Mesenchymal stem cell (in vitro differentiated cells and primary cell): ENCODE measurements around the gene HMBS.

ENCODE experiments used
- DNase-seq: peaks from one replicate; pipeline ENCODE4 v3.0.0-alpha.2; 2013
- H2AFZ ChIP-seq: one replicate; pipeline ENCODE4 v1.6.1; 2013; ENCODE audit warnings: low read depth, mild to moderate bottlenecking, control low read depth, inconsistent platforms, low read length, moderate library complexity
- H2AK5ac ChIP-seq: 2 replicates; pipeline ENCODE4 v1.6.1; 2013; ENCODE audit warnings: low read length, moderate library complexity, mild to moderate bottlenecking, inconsistent platforms; ENCODE audit not compliant: severe bottlenecking
- H2BK120ac ChIP-seq: one replicate; pipeline ENCODE4 v1.6.1; 2013; ENCODE audit warnings: low read depth, mild to moderate bottlenecking, inconsistent platforms, low read length, moderate library complexity
- H2BK12ac ChIP-seq, 2 experiments: one replicate each; pipeline ENCODE4 v1.6.1; 2013; ENCODE audit warnings: inconsistent platforms in 2 of 2, low read length in 2 of 2, mild to moderate bottlenecking in 2 of 2, moderate library complexity in 2 of 2, control low read depth in 1 of 2
- H2BK15ac ChIP-seq: one replicate; pipeline ENCODE4 v1.6.1; 2013; ENCODE audit warnings: mild to moderate bottlenecking, low read depth, inconsistent platforms; ENCODE audit not compliant: poor library complexity, severe bottlenecking
- H2BK5ac ChIP-seq: 2 replicates; pipeline ENCODE4 v1.6.1; 2013; ENCODE audit warnings: low read depth, mild to moderate bottlenecking, low read length, control low read depth, inconsistent platforms; ENCODE audit not compliant: poor library complexity, severe bottlenecking
- H3K14ac ChIP-seq, 2 experiments: one replicate each; pipeline ENCODE4 v1.6.1; 2013; ENCODE audit warnings: inconsistent platforms in 2 of 2, low read length in 2 of 2, control low read depth in 1 of 2, mild to moderate bottlenecking in 1 of 2, moderate library complexity in 1 of 2
- H3K18ac ChIP-seq, 2 experiments: one replicate each; pipeline ENCODE4 v1.6.1; 2013; ENCODE audit warnings: inconsistent platforms in 2 of 2, low read length in 2 of 2, control low read depth in 1 of 2, low read depth in 1 of 2, mild to moderate bottlenecking in 1 of 2
- H3K23ac ChIP-seq, 2 experiments: one replicate each; pipeline ENCODE4 v1.6.1; 2013; ENCODE audit warnings: inconsistent platforms in 2 of 2, low read length in 2 of 2, mild to moderate bottlenecking in 2 of 2, moderate library complexity in 2 of 2, control low read depth in 1 of 2
- H3K27ac ChIP-seq: 2 replicates; pipeline ENCODE4 v1.5.1; 2013; ENCODE audit warnings: mild to moderate bottlenecking, moderate library complexity, low read length, control low read depth, inconsistent platforms; ENCODE audit not compliant: poor library complexity, severe bottlenecking
- H3K27me3 ChIP-seq, 2 experiments: 2 replicates each; pipeline versions ENCODE4 v1.6.1 to v1.7.0; 2013; ENCODE audit warnings: low read length in 2 of 2, mild to moderate bottlenecking in 2 of 2, moderate library complexity in 2 of 2, control low read depth in 1 of 2, inconsistent platforms in 1 of 2; ENCODE audit not compliant: control insufficient read depth in 1 of 2, insufficient read depth in 1 of 2
- H3K36me3 ChIP-seq, 2 experiments: 2 replicates each; pipeline versions ENCODE4 v1.6.1 to v1.7.0; 2013; ENCODE audit warnings: low read length in 2 of 2, control low read depth in 1 of 2, inconsistent platforms in 1 of 2, low read depth in 1 of 2, mild to moderate bottlenecking in 1 of 2; ENCODE audit not compliant: insufficient read depth in 2 of 2, control insufficient read depth in 1 of 2
- H3K4ac ChIP-seq, 2 experiments: one replicate each; pipeline ENCODE4 v1.6.1; 2013; ENCODE audit warnings: inconsistent platforms in 2 of 2, low read length in 2 of 2, mild to moderate bottlenecking in 2 of 2, moderate library complexity in 2 of 2, control low read depth in 1 of 2, low read depth in 1 of 2
- H3K4me1 ChIP-seq: 2 replicates; pipeline ENCODE4 v1.6.1; 2013; ENCODE audit warnings: low read depth, low read length, control low read depth; ENCODE audit not compliant: control insufficient read depth, insufficient read depth
- H3K4me2 ChIP-seq: 2 replicates; pipeline ENCODE4 v1.6.1; 2013; ENCODE audit warnings: low read length, mild to moderate bottlenecking, inconsistent platforms; ENCODE audit not compliant: poor library complexity, severe bottlenecking
- H3K4me3 ChIP-seq, 2 experiments: 2 replicates each; pipeline versions ENCODE4 v1.5.1 to v1.7.0; 2013; ENCODE audit warnings: low read length in 2 of 2, mild to moderate bottlenecking in 2 of 2, control low read depth in 1 of 2, low read depth in 1 of 2; ENCODE audit not compliant: insufficient read depth in 1 of 2
- H3K79me1 ChIP-seq: replicated peaks from 2 replicates; pipeline ENCODE4 v1.6.1; 2013; ENCODE audit warnings: mild to moderate bottlenecking, control low read depth, low read length, inconsistent platforms; ENCODE audit not compliant: poor library complexity, severe bottlenecking
- H3K9ac ChIP-seq: 2 replicates; pipeline ENCODE4 v1.7.0; 2013; ENCODE audit warnings: mild to moderate bottlenecking, low read length, moderate library complexity
- H3K9me3 ChIP-seq: 2 replicates; pipeline ENCODE4 v1.7.0; 2013; ENCODE audit warnings: mild to moderate bottlenecking, low read length; ENCODE audit not compliant: control insufficient read depth
- H4K8ac ChIP-seq: one replicate; pipeline ENCODE4 v1.6.1; 2013; ENCODE audit warnings: inconsistent platforms, mild to moderate bottlenecking, low read length, moderate library complexity
- H4K91ac ChIP-seq: one replicate; pipeline ENCODE4 v1.6.1; 2013; ENCODE audit warnings: mild to moderate bottlenecking, low read length, inconsistent platforms
- WGBS: methylation state at CpG from one replicate; pipeline ENCODE4 v1.1.7; 2013; ENCODE audit warnings: mixed read lengths; 5-methylcytosine and 5-hydroxymethylcytosine counted together

HMBS gene

GRCh38 chr11:119092880-119093842, 8.5 kb downstream of the HMBS start:
- peak overlapping the region in 1 of 2 experiments; percentile 94 for H3K4me3 ChIP-seq
- no peak overlapping the region for H2AFZ ChIP-seq
- no peak overlapping the region for H4K91ac ChIP-seq
- peak overlapping the region; percentile 89 for H3K9ac ChIP-seq
- no peak overlapping the region for H2BK15ac ChIP-seq
- H4K8ac ChIP-seq = no peak overlapping the region
- H3K27me3 ChIP-seq = no peaks in the 10 kb centered on the region
- peaks cover 42 to 67% of the 10 kb centered on the region in 2 experiments for H3K36me3 ChIP-seq
- H3K18ac ChIP-seq = no peak overlapping the region
- peak overlapping the region in 1 of 2 experiments; percentile 48 for H3K23ac ChIP-seq
- peak overlapping the region; percentile 24 for H3K27ac ChIP-seq
- H3K14ac ChIP-seq = no peak overlapping the region
- H3K4me2 ChIP-seq = peak overlapping the region; percentile 96
- H3K9me3 ChIP-seq = no peaks in the 10 kb centered on the region
- peak overlapping the region in 1 of 2 experiments; percentile 1 for H3K4ac ChIP-seq
- DNase-seq = peak; percentile 19
- H2AK5ac ChIP-seq = no peak overlapping the region
- no peak overlapping the region for H2BK12ac ChIP-seq
- WGBS = 66% methylated on average over 12 of the region's 12 CpGs
- H3K79me1 ChIP-seq = peaks cover 12% of the 10 kb centered on the region
- H2BK120ac ChIP-seq = no peak overlapping the region
- H3K4me1 ChIP-seq = peaks cover 16% of the 10 kb centered on the region
- no peak overlapping the region for H2BK5ac ChIP-seq

GRCh38 chr11:119093942-119094815, 9.5 kb downstream of the HMBS start:
- peak overlapping the region; percentile 96 for H3K4me2 ChIP-seq
- DNase-seq = peak; percentile 64
- peaks cover 11% of the 10 kb centered on the region for H3K79me1 ChIP-seq
- peak overlapping the region; percentile 85 to 94 for H3K4me3 ChIP-seq
- no peak overlapping the region for H2BK120ac ChIP-seq
- 0% methylated on average over 70 of the region's 81 CpGs for WGBS
- peak overlapping the region; percentile 40 to 85 for H3K18ac ChIP-seq
- H3K14ac ChIP-seq = no peak overlapping the region
- no peak overlapping the region for H2AK5ac ChIP-seq
- no peak overlapping the region for H2BK12ac ChIP-seq
- H4K8ac ChIP-seq = no peak overlapping the region
- no peaks in the 10 kb centered on the region for H3K9me3 ChIP-seq
- H3K9ac ChIP-seq = peak overlapping the region; percentile 89
- peak overlapping the region; percentile 12 to 18 for H3K4ac ChIP-seq
- no peak overlapping the region for H2BK5ac ChIP-seq
- H2AFZ ChIP-seq = no peak overlapping the region
- H3K23ac ChIP-seq = peak overlapping the region in 1 of 2 experiments; percentile 59
- peak overlapping the region; percentile 45 for H3K27ac ChIP-seq
- H3K36me3 ChIP-seq = peaks cover 43 to 67% of the 10 kb centered on the region in 2 experiments
- H4K91ac ChIP-seq = no peak overlapping the region
- H2BK15ac ChIP-seq = no peak overlapping the region
- H3K27me3 ChIP-seq = no peaks in the 10 kb centered on the region
- H3K4me1 ChIP-seq = peaks cover 16% of the 10 kb centered on the region

GRCh38 chr11:119094816-119095065, 10.1 kb downstream of the HMBS start:
- Histone ChIP-seq H3K14ac (peak overlapping the region in 1 of 2 experiments; percentile 98), H2AFZ (no peak overlapping the region), H3K27me3 (no peaks in the 10 kb centered on the region), H3K9ac (peak overlapping the region; percentile 89), H2AK5ac (no peak overlapping the region), H2BK120ac (no peak overlapping the region), H4K91ac (no peak overlapping the region), H3K18ac (peak overlapping the region in 1 of 2 experiments; percentile 85), H3K4me3 (peak overlapping the region; percentile 85 to 94), H2BK12ac (no peak overlapping the region), H3K4me1 (peaks cover 16% of the 10 kb centered on the region), H2BK15ac (no peak overlapping the region), H3K36me3 (peaks cover 38 to 64% of the 10 kb centered on the region in 2 experiments), H3K23ac (no peak overlapping the region), H3K9me3 (no peaks in the 10 kb centered on the region), H4K8ac (no peak overlapping the region), H2BK5ac (no peak overlapping the region), H3K79me1 (peaks cover 12% of the 10 kb centered on the region), H3K27ac (peak overlapping the region; percentile 54), H3K4ac (peak overlapping the region; percentile 18 to 70), H3K4me2 (peak overlapping the region; percentile 96)
- 2% methylated on average over 13 of the region's 19 CpGs for WGBS
- peak; percentile 91 for DNase-seq
